Measurements from ENCODE around the gene CA5A.
"Not testable (repeated sequence)": the region's sequence is repeated elsewhere in the genome, so short reads cannot be mapped to it uniquely, and the experiment has no call there.

DNA sequence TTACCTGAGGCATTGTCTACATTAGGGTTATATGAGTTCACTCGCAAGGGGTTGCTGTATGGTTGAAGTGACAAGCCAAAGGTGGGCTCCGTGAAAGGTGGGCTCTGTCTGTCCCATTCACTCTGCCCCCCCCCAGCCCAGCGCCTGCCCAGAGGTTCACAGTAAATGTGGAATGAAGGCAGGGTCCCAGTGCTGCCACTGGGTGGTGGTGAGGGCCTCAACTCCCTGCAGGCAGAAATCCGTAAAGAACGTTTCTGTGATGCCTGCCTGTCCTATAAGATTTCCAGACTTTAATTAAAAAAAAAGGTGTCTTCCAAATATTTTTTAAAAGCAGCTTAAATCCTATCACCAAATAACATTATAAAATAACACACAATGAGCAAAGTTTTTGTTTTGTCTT is 31.4 kb downstream of the CA5A start:
- not testable (repeated sequence) for TF ChIP-seq MXI1 (IDR thresholded peaks at IDR 0.05; ENCODE audit: borderline replicate concordance, low read depth, low read length); POLR2A (IDR thresholded peaks at IDR 0.05; ENCODE audit: low read depth, low read length); RFX5 (IDR thresholded peaks at IDR 0.05; ENCODE audit: low read depth, low read length); MAZ (IDR thresholded peaks at IDR 0.05; ENCODE audit: borderline replicate concordance, low read depth, low read length)
- TF ChIP-seq, protein P1, sequence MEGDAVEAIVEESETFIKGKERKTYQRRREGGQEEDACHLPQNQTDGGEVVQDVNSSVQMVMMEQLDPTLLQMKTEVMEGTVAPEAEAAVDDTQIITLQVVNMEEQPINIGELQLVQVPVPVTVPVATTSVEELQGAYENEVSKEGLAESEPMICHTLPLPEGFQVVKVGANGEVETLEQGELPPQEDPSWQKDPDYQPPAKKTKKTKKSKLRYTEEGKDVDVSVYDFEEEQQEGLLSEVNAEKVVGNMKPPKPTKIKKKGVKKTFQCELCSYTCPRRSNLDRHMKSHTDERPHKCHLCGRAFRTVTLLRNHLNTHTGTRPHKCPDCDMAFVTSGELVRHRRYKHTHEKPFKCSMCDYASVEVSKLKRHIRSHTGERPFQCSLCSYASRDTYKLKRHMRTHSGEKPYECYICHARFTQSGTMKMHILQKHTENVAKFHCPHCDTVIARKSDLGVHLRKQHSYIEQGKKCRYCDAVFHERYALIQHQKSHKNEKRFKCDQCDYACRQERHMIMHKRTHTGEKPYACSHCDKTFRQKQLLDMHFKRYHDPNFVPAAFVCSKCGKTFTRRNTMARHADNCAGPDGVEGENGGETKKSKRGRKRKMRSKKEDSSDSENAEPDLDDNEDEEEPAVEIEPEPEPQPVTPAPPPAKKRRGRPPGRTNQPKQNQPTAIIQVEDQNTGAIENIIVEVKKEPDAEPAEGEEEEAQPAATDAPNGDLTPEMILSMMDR (conservative IDR thresholded peaks at IDR 0.05; ENCODE audit: low read depth, low read length) = not testable (repeated sequence)
- TF ChIP-seq, protein P2, sequence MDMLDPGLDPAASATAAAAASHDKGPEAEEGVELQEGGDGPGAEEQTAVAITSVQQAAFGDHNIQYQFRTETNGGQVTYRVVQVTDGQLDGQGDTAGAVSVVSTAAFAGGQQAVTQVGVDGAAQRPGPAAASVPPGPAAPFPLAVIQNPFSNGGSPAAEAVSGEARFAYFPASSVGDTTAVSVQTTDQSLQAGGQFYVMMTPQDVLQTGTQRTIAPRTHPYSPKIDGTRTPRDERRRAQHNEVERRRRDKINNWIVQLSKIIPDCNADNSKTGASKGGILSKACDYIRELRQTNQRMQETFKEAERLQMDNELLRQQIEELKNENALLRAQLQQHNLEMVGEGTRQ (IDR thresholded peaks at IDR 0.05; ENCODE audit: low read depth, low read length) = not testable (repeated sequence)

Data from IMR-90 (cell line).